ENCODE measurements around the gene MPP4.

The MPP4 gene

GRCh38 chr2:201654616-201655384 lies 43.6 kb downstream of the MPP4 start:
- Histone ChIP-seq H3K4me1 (ENCODE audit: insufficient read depth, low read length) (no peaks in the 10 kb centered on the region), H3K4me3 (ENCODE audit: low read depth in 1 of 2, low read length in 2 of 2) (no peak overlapping the region), H3K9me3 (ENCODE audit: insufficient read depth, low read length, severe bottlenecking) (no peaks in the 10 kb centered on the region), H2AFZ (ENCODE audit: low read depth, low read length) (no peak overlapping the region), H3K9ac (ENCODE audit: low read depth, low read length) (no peak overlapping the region), H3K36me3 (ENCODE audit: insufficient read depth, low read length) (no peaks in the 10 kb centered on the region), H3K27ac (ENCODE audit: low read length) (no peak overlapping the region), H3K4me2 (ENCODE audit: insufficient read depth, low read length) (no peak overlapping the region), H3K79me2 (ENCODE audit: insufficient read depth, low read length) (no peaks in the 10 kb centered on the region), H3K27me3 (ENCODE audit: insufficient read depth, low read length, poor library complexity) (peaks cover 23% of the 10 kb centered on the region), H4K20me1 (ENCODE audit: insufficient read depth, low read length) (no peaks in the 10 kb centered on the region)
- no peak for ATAC-seq (ENCODE audit: insufficient read depth, low read depth)
- DNase-seq, result no peak
- TF ChIP-seq CTCF (IDR thresholded peaks at IDR 0.05; ENCODE audit: borderline replicate concordance, extremely low read depth, low read length, poor library complexity, severe bottlenecking) (no peak), EZH2 (IDR thresholded peaks at IDR 0.05; ENCODE audit: borderline replicate concordance, low read depth, low read length, severe bottlenecking) (no peak)

DNA sequence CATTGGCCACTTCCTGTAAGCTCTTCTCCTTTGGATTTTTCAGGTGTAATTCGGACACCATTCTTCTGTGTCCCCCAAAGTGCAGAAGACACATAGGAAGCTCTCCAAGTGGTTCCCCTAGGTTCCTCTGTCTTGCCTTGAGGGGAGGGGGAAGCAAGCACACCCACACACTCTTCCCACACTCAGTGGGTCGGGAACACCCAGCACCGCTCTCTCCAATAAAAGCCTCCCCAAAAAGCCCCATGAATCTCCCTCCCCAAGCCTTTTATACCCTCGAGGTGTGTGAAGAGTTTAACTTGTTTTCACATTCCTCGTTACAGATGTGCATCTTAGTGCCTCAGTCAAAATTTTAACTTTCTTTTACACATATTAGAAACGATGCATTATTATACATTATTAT lies 45.2 kb downstream of the MPP4 start:
- TF ChIP-seq EZH2 (IDR thresholded peaks at IDR 0.05; ENCODE audit: borderline replicate concordance, low read depth, low read length, severe bottlenecking) (no peak), CTCF (IDR thresholded peaks at IDR 0.05; ENCODE audit: borderline replicate concordance, extremely low read depth, low read length, poor library complexity, severe bottlenecking) (no peak)
- H3K4me2 ChIP-seq (ENCODE audit: insufficient read depth, low read length), result no peak overlapping the region
- no peaks in the 10 kb centered on the region for H3K79me2 ChIP-seq (ENCODE audit: insufficient read depth, low read length)
- no peak overlapping the region for H3K4me3 ChIP-seq (ENCODE audit: low read depth in 1 of 2, low read length in 2 of 2)
- no peaks in the 10 kb centered on the region for H3K4me1 ChIP-seq (ENCODE audit: insufficient read depth, low read length)
- H3K27ac ChIP-seq (ENCODE audit: low read length), result no peak overlapping the region
- no peak for ATAC-seq (ENCODE audit: insufficient read depth, low read depth)
- no peak overlapping the region for H2AFZ ChIP-seq (ENCODE audit: low read depth, low read length)
- H3K9me3 ChIP-seq (ENCODE audit: insufficient read depth, low read length, severe bottlenecking), result no peaks in the 10 kb centered on the region
- H3K9ac ChIP-seq (ENCODE audit: low read depth, low read length), result no peak overlapping the region
- no peaks in the 10 kb centered on the region for H4K20me1 ChIP-seq (ENCODE audit: insufficient read depth, low read length)
- H3K36me3 ChIP-seq (ENCODE audit: insufficient read depth, low read length), result no peaks in the 10 kb centered on the region
- no peak for DNase-seq
- H3K27me3 ChIP-seq (ENCODE audit: insufficient read depth, low read length, poor library complexity), result peaks cover 23% of the 10 kb centered on the region

DNA sequence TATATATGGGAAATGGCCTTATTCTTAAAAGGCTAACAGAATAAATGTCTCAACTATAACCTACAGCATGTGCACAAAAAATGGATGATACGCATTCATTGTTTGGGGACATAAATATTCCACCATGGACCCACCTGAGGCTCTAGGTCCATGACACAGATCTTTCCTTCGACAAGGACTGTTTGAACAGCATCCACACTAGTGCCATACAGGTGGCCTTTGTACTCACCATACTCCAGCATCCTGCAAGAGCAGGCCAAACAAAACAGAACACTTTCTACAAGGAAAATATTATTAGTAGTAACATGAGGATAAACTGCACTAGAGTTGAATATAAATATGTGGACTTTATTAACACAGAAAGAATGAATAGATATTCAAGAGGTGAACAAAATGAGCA lies 49.0 kb downstream of the MPP4 start:
- Histone ChIP-seq H3K4me3 (ENCODE audit: low read depth in 1 of 2, low read length in 2 of 2) (no peak overlapping the region), H3K9me3 (ENCODE audit: insufficient read depth, low read length, severe bottlenecking) (no peaks in the 10 kb centered on the region), H4K20me1 (ENCODE audit: insufficient read depth, low read length) (no peaks in the 10 kb centered on the region)

More for the DNA sequence above, 49.0 kb downstream of the MPP4 start:
- Histone ChIP-seq H3K27ac (ENCODE audit: low read length) (no peak overlapping the region), H3K9ac (ENCODE audit: low read depth, low read length) (no peak overlapping the region), H3K27me3 (ENCODE audit: insufficient read depth, low read length, poor library complexity) (peaks cover 13% of the 10 kb centered on the region), H3K79me2 (ENCODE audit: insufficient read depth, low read length) (no peaks in the 10 kb centered on the region), H3K4me1 (ENCODE audit: insufficient read depth, low read length) (no peaks in the 10 kb centered on the region), H2AFZ (ENCODE audit: low read depth, low read length) (no peak overlapping the region), H3K4me2 (ENCODE audit: insufficient read depth, low read length) (no peak overlapping the region), H3K36me3 (ENCODE audit: insufficient read depth, low read length) (no peaks in the 10 kb centered on the region)
- TF ChIP-seq CTCF (IDR thresholded peaks at IDR 0.05; ENCODE audit: borderline replicate concordance, extremely low read depth, low read length, poor library complexity, severe bottlenecking), result no peak
- no peak for TF ChIP-seq EZH2 (IDR thresholded peaks at IDR 0.05; ENCODE audit: borderline replicate concordance, low read depth, low read length, severe bottlenecking)
- no peak for DNase-seq
- no peak for ATAC-seq (ENCODE audit: insufficient read depth, low read depth)

Data from DND-41 (cell line).